K562 treated with DMSO at 1 percent for 4 hours (cell line): ENCODE measurements around the gene SPATA31D3. TPM values are rescaled to one million over a fixed set of nuclear protein-coding genes. Genes with fewer than 3 reads are reported as not detected.

ENCODE experiments used
- total RNA-seq: library from RNA; unstranded; fragments of 300-600 nt; gene quantifications from 2 replicates; pipeline ENCODE4 v1.2.3, GENCODE V29; 2022; ENCODE audit not compliant: insufficient read depth

The SPATA31D3 gene
- total RNA-seq, result not detected in 2 replicates

DNA sequence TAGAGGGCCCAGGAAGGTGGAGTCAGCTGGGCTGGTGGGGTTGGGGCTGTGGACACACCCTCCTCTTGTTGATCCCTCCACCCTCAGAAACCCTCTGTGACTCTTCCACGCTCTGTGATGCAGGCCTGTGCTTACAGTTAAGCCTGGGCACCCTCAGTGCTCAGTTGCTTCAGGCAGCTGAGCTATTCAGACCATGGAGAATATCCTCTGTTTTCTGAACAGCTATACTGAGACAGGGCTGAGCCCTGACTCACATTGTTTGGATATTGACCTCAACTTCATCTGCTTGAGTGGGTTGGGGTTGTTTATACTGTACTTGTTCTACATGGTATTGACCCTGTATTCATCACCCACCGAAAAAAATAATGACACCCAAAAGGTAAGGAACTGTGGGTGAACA lies at the start of gene SPATA31D3:
Gene SPATA31D3 (plus strand): TSS at position 108 of the 400 bp plus-strand sequence. CDS start 86 bp downstream, at position 194.

DNA sequence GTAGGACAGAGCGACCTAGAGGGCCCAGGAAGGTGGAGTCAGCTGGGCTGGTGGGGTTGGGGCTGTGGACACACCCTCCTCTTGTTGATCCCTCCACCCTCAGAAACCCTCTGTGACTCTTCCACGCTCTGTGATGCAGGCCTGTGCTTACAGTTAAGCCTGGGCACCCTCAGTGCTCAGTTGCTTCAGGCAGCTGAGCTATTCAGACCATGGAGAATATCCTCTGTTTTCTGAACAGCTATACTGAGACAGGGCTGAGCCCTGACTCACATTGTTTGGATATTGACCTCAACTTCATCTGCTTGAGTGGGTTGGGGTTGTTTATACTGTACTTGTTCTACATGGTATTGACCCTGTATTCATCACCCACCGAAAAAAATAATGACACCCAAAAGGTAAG lies 15.0 kb upstream of the SPATA31D3 start, which contains the start of gene SPATA31D4:
Gene SPATA31D4 (plus strand): TSS at position 124 of the 400 bp plus-strand sequence. CDS start 86 bp downstream, at position 210.

DNA sequence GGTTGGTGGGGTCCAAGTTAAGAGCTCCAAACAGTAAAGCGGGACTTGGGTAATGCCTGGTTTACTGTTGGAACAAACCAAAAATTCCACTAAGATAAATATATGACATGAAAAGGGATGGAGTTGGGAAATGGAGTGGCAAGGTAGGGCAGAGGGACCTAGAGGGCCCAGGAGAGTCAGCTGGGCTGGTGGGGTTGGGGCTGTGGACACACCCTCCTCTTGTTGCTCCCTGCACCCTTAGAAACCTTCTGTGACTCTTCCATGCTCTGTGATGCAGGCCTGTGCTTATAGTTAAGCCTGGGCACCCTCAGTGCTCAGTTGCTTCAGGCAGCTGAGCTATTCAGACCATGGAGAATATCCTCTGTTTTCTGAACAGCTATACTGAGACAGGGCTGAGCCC lies 45.2 kb downstream of the SPATA31D3 start, which contains the start of gene SPATA31D1:
Gene SPATA31D1 (plus strand): TSS at position 301 of the 400 bp plus-strand sequence. CDS start 47 bp downstream, at position 348.

Other genes with a start within 250 kb of the SPATA31D3 start
- not detected in 2 replicates for gene SPATA31D4, start 15.1 kb upstream of the SPATA31D3 start, total RNA-seq
- gene SPATA31D1, start 45.3 kb downstream of the SPATA31D3 start, total RNA-seq, result not detected in 2 replicates